Gastroesophageal sphincter (tissue), 4 donors: ENCODE measurements around the gene INVS. TPM values are rescaled to one million over a fixed set of nuclear protein-coding genes. Genes with fewer than 3 reads are reported as not detected.
"Not testable (repeated sequence)": the region's sequence is repeated elsewhere in the genome, so short reads cannot be mapped to it uniquely, and the experiment has no call there.

Experiments used
- ATAC-seq: fragments of 150-250 bp; one replicate; pipeline ENCODE4 v1.9.1; 2016; ENCODE audit warnings: mild to moderate bottlenecking, moderate library complexity
- H3K27ac ChIP-seq, 4 donors: fragments of 200-600 bp; sonication (generic) in 3 of 4; 1 replicate in 3 of 4; 2 replicates in 1 of 4; pipeline ENCODE4 v1.5.1; 2016 to 2019
- H3K27me3 ChIP-seq: fragments of 200-600 bp; sonication (generic); one replicate; pipeline ENCODE4 v1.5.1; 2019
- H3K36me3 ChIP-seq, 2 donors: fragments of 200-600 bp; sonication (generic); one replicate each; pipeline ENCODE4 v1.5.1; 2019; ENCODE audit warnings: control low read depth in 1 of 2
- H3K4me1 ChIP-seq, 3 donors: fragments of 200-600 bp; sonication (generic); 1 replicate in 2 of 3; 2 replicates in 1 of 3; pipeline ENCODE4 v1.5.1; 2016 to 2019; ENCODE audit warnings: control low read depth in 2 of 3
- H3K4me3 ChIP-seq, 2 donors: fragments of 200-600 bp; sonication (generic); one replicate each; pipeline ENCODE4 v1.5.1; 2019; ENCODE audit warnings: mild to moderate bottlenecking in 1 of 2, moderate library complexity in 1 of 2
- H3K9me3 ChIP-seq, 3 donors: fragments of 200-600 bp; sonication (generic); one replicate each; pipeline ENCODE4 v1.5.1; 2017 to 2019; ENCODE audit warnings: control low read depth in 2 of 3
- CTCF ChIP-seq, 4 experiments: fragments of 200-600 bp in 2 of 4; fragments of 450-650 bp in 2 of 4; sonication (generic) in 1 of 4; IDR thresholded peaks; one replicate each; pipeline ENCODE4 v1.5.1; 2017 to 2019; ENCODE audit warnings: antibody characterized with exemption in 4 of 4, mild to moderate bottlenecking in 2 of 4, moderate library complexity in 2 of 4
- EP300 ChIP-seq: sonication (generic); formaldehyde crosslinking; IDR thresholded peaks from one replicate; pipeline ENCODE4 v1.6.1; 2017; ENCODE audit warnings: antibody characterized with exemption, mild to moderate bottlenecking
- POLR2A ChIP-seq, 2 donors: fragments of 450-650 bp; IDR thresholded peaks; one replicate each; pipeline ENCODE4 v1.6.1; 2017; ENCODE audit warnings: antibody characterized with exemption in 2 of 2, mild to moderate bottlenecking in 2 of 2, moderate library complexity in 1 of 2
- POLR2AphosphoS5 ChIP-seq: sonication (generic); formaldehyde crosslinking; IDR thresholded peaks from one replicate; pipeline ENCODE4 v1.6.1; 2017; ENCODE audit warnings: antibody characterized with exemption
- WGBS, 2 donors: methylation state at CpG; one replicate each; pipeline ENCODE4 v1.1.5; 2018; ENCODE audit warnings: low coverage in 1 of 2; 5-methylcytosine and 5-hydroxymethylcytosine counted together
- total RNA-seq, 4 donors: library from RNA; depleted of rRNA; stranded (reverse); fragments of >200 nt; gene quantifications; one replicate each; pipeline ENCODE4 v1.1.0, GENCODE V29; 2016

INVS gene
- total RNA-seq, 4 donors from 2014 or later, result 18.3 to 35.0 (median 25.6) TPM

- no peak overlapping the region for H3K27ac ChIP-seq
Measured at GRCh38 chr9:100134731-100135130, 35.7 kb downstream of the INVS start.

GRCh38 chr9:100136799-100137198, 37.8 kb downstream of the INVS start:
- H3K9me3 ChIP-seq, result not testable (repeated sequence)

More at GRCh38 chr9:100134731-100135130, 35.7 kb downstream of the INVS start:
- Histone ChIP-seq H3K4me1 (no peaks in the 10 kb centered on the region), H3K9me3 (no peaks in the 10 kb centered on the region), H3K27me3 (no peaks in the 10 kb centered on the region), H3K36me3 (peaks cover 0 to 13% of the 10 kb centered on the region in 2 donors), H3K4me3 (no peak overlapping the region)
- WGBS, 2 donors, result 93 to 98% methylated on average over 3 of the region's 3 CpGs
- no peak for ATAC-seq
- TF ChIP-seq EP300, result no peak

GRCh38 chr9:100140303-100140702, 41.3 kb downstream of the INVS start:
- not testable (repeated sequence) for H3K36me3 ChIP-seq, H3K4me1 ChIP-seq, ATAC-seq, H3K9me3 ChIP-seq, H3K27ac ChIP-seq, H3K27me3 ChIP-seq, H3K4me3 ChIP-seq
- 97 to 100% methylated on average over 3 to 6 of the region's 6 CpGs for WGBS, 2 donors

More at GRCh38 chr9:100136799-100137198, 37.8 kb downstream of the INVS start:
- WGBS, 2 donors, result 92 to 95% methylated on average over 5 of the region's 5 CpGs
- H3K27me3 ChIP-seq, H3K27ac ChIP-seq, H3K4me1 ChIP-seq, ATAC-seq, H3K4me3 ChIP-seq: not testable (repeated sequence)
- H3K36me3 ChIP-seq, result peaks cover 0 to 10% of the 10 kb centered on the region in 2 donors

GRCh38 chr9:100141862-100142261, 42.8 kb downstream of the INVS start:
- 90 to 95% methylated on average over 7 to 9 of the region's 9 CpGs for WGBS, 2 donors
- H3K36me3 ChIP-seq, H3K27me3 ChIP-seq, ATAC-seq, H3K9me3 ChIP-seq, H3K27ac ChIP-seq, H3K4me1 ChIP-seq, H3K4me3 ChIP-seq: not testable (repeated sequence)

- WGBS, 2 donors, result 77 to 82% methylated on average over 10 to 11 of the region's 15 CpGs
- H3K4me1 ChIP-seq, H3K9me3 ChIP-seq, H3K4me3 ChIP-seq, ATAC-seq, H3K27ac ChIP-seq, H3K36me3 ChIP-seq, H3K27me3 ChIP-seq: not testable (repeated sequence)
Measured at GRCh38 chr9:100145167-100145934, 46.3 kb downstream of the INVS start.

GRCh38 chr9:100145976-100146375, 46.9 kb downstream of the INVS start:
- not testable (repeated sequence) for H3K9me3 ChIP-seq, ATAC-seq, H3K27ac ChIP-seq, H3K4me3 ChIP-seq, H3K36me3 ChIP-seq, H3K4me1 ChIP-seq, H3K27me3 ChIP-seq
- WGBS, 2 donors, result 81 to 89% methylated on average over 8 of the region's 8 CpGs

GRCh38 chr9:100150214-100150613, 51.2 kb downstream of the INVS start:
- no peaks in the 10 kb centered on the region for H3K27me3 ChIP-seq
- no peak overlapping the region for H3K4me3 ChIP-seq
- TF ChIP-seq EP300, result no peak
- H3K4me1 ChIP-seq, result peaks cover 0 to 8% (median 0%) of the 10 kb centered on the region in 3 donors
- no peaks in the 10 kb centered on the region for H3K36me3 ChIP-seq
- 9 to 23% methylated on average over 2 of the region's 2 CpGs for WGBS, 2 donors
- no peaks in the 10 kb centered on the region for H3K9me3 ChIP-seq
- H3K27ac ChIP-seq, result no peak overlapping the region
- no peak for ATAC-seq

- no peaks in the 10 kb centered on the region for H3K4me1 ChIP-seq
- no peak for ATAC-seq
- no peak overlapping the region for H3K4me3 ChIP-seq
- 100% methylated on average over 2 to 3 of the region's 3 CpGs for WGBS, 2 donors
- TF ChIP-seq POLR2A (IDR thresholded peaks at IDR 0.05), result no peak
- no peak for TF ChIP-seq POLR2AphosphoS5
- no peak for TF ChIP-seq EP300
- no peak for TF ChIP-seq CTCF (IDR thresholded peaks at IDR 0.05)
- H3K27ac ChIP-seq, result no peak overlapping the region
- H3K27me3 ChIP-seq, result no peaks in the 10 kb centered on the region
- peaks cover 0 to 14% of the 10 kb centered on the region in 2 donors for H3K36me3 ChIP-seq
- H3K9me3 ChIP-seq, result no peaks in the 10 kb centered on the region
Measured at GRCh38 chr9:100160021-100160420, 61.0 kb downstream of the INVS start.

GRCh38 chr9:100167176-100167575, 68.1 kb downstream of the INVS start:
- no peak overlapping the region for H3K4me3 ChIP-seq
- H3K27me3 ChIP-seq, result no peaks in the 10 kb centered on the region
- H3K4me1 ChIP-seq, result peaks cover 0 to 6% (median 0%) of the 10 kb centered on the region in 3 donors
- no peak overlapping the region for H3K27ac ChIP-seq
- H3K9me3 ChIP-seq, result no peaks in the 10 kb centered on the region
- no peak for TF ChIP-seq CTCF (IDR thresholded peaks at IDR 0.05)
- TF ChIP-seq POLR2AphosphoS5, result no peak
- no peak for TF ChIP-seq EP300
- TF ChIP-seq POLR2A (IDR thresholded peaks at IDR 0.05), result no peak
- ATAC-seq, result no peak
- H3K36me3 ChIP-seq, result no peaks in the 10 kb centered on the region
